ENCODE results near the gene TRIM72.

- TF ChIP-seq REST (IDR thresholded peaks at IDR 0.05; ENCODE audit: insufficient read depth in 1 of 2, low read depth in 2 of 2, low read length in 2 of 2) = no peak
- no peak for TF ChIP-seq TAF1 (IDR thresholded peaks at IDR 0.05; ENCODE audit: borderline replicate concordance, insufficient read depth, low read length)
These were observed 42.5 kb downstream of the TRIM72 start for GRCh38 chr16:31256466-31256865.

Measured in PFSK-1 (cell line).